Astrocyte of the cerebellum (primary cell): ENCODE results near the gene MIGA1.

Experiments used
- DNase-seq: peaks from one replicate; pipeline ENCODE4 v3.0.0-alpha.2; 2011; ENCODE audit warnings: low read depth
- H3K4me3 ChIP-seq: 2 replicates; pipeline ENCODE4 v1.5.1; 2011; ENCODE audit warnings: mild to moderate bottlenecking, low read depth, low read length, moderate library complexity
- CTCF ChIP-seq: IDR thresholded peaks from 2 replicates; pipeline ENCODE4 v1.5.1; 2012; ENCODE audit warnings: low read length, low read depth, moderate library complexity, mild to moderate bottlenecking; ENCODE audit errors: missing control alignments
- in situ Hi-C: cut with HindIII; loops from 2 replicates; pipeline ENCODE4 v1.10.0; 2017; ENCODE audit warnings: low sequenced_read_pairs

The MIGA1 gene

GRCh38 chr1:77846966-77847365, 67.5 kb downstream of the MIGA1 start:
- no peak for TF ChIP-seq CTCF
- in situ Hi-C loops: no loop called here
- DNase-seq: no peak
- no peak overlapping the region for H3K4me3 ChIP-seq

- H3K4me3 ChIP-seq: no peak overlapping the region
- no peak for DNase-seq
- TF ChIP-seq CTCF: no peak
- in situ Hi-C loops: no loop called here
These were observed 68.2 kb downstream of the MIGA1 start for GRCh38 chr1:77847621-77848080.

- no peak overlapping the region for H3K4me3 ChIP-seq
- TF ChIP-seq CTCF: no peak
- DNase-seq: no peak
- in situ Hi-C loops: no loop called here
These were observed 70.6 kb downstream of the MIGA1 start for GRCh38 chr1:77850082-77850481.

GRCh38 chr1:77857552-77857951, 78.1 kb downstream of the MIGA1 start:
- H3K4me3 ChIP-seq: no peak overlapping the region
- no peak for TF ChIP-seq CTCF
- in situ Hi-C loops: no loop called here
- no peak for DNase-seq

GRCh38 chr1:77858725-77859124, 79.3 kb downstream of the MIGA1 start:
- TF ChIP-seq CTCF: no peak
- in situ Hi-C loops: no loop called here
- DNase-seq: no peak
- no peak overlapping the region for H3K4me3 ChIP-seq

GRCh38 chr1:77859248-77859647, 79.8 kb downstream of the MIGA1 start:
- in situ Hi-C loops: no loop called here
- H3K4me3 ChIP-seq: no peak overlapping the region
- no peak for TF ChIP-seq CTCF
- no peak for DNase-seq

GRCh38 chr1:77866296-77866695, 86.8 kb downstream of the MIGA1 start:
- in situ Hi-C loops: no loop called here
- TF ChIP-seq CTCF: no peak
- no peak for DNase-seq
- no peak overlapping the region for H3K4me3 ChIP-seq
